HG02610 (cell line): ENCODE measurements around the gene CAMK1D.
"Not testable (repeated sequence)": the region's sequence is repeated elsewhere in the genome, so short reads cannot be mapped to it uniquely, and the experiment has no call there.

Source experiments
- ATAC-seq: cut with Tn5 transposase; IDR thresholded peaks from one replicate; pipeline ENCODE4 v1.9.1; 2021; ENCODE audit warnings: mild to moderate bottlenecking, moderate library complexity; ENCODE audit not compliant: unreplicated experiment

The CAMK1D gene

DNA sequence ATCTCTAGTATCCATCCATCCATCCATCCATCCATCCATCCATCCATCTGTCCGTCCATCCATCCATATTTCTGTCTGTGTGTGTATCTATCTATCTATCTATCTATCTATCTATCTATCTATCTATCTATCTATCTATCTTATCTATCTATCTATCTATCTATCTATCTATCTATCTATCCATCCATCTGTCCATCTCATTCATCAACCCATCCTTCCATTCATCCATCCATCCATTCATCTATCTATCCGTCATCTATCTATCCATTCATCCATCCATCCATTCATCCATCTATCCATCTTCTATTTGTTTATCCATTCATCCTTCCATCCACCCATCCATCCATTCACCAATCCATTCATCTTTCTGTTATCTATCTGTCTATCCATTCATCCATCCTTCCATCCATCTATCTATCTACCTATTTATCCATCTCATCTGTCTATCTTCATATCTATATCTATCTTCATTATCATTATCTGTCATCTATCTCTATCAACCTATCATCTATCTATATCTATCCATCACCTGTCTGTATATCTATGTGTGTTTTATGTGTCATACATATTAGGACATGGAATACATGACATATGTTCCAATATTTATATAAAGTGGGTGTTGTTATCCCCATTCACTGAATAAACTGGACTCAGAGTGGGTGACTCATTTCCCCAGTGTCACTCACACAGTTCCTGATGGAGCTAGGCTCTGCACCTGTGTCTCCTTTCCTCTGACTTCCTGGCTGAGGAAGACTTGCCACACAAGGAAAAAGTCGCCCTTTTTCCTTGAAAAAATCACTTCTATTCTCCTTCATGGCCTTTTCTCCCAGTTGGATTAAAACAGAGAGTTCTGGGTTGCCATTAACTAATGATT, 452.1 kb downstream of the CAMK1D start:
- no peak for ATAC-seq

DNA sequence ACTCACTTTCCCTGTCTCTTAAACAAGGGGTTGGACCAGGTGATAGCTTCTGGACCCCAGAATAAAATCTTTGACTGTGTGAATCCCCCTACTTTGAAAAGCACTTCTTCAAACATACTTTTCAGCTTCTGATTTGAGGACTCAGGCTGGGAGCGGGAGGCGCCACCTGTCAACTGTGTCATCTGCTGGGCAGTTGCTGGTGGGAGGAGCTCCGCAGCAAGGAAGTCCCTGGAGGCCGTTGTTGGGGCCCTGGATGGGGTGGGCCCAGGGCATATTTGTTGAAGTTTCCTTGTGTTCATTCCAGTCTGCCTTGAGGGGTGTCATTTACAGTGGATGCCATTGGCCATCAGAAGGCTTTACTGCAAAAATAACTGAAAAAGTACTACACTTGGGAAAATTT, 454.4 kb downstream of the CAMK1D start:
- no peak for ATAC-seq

DNA sequence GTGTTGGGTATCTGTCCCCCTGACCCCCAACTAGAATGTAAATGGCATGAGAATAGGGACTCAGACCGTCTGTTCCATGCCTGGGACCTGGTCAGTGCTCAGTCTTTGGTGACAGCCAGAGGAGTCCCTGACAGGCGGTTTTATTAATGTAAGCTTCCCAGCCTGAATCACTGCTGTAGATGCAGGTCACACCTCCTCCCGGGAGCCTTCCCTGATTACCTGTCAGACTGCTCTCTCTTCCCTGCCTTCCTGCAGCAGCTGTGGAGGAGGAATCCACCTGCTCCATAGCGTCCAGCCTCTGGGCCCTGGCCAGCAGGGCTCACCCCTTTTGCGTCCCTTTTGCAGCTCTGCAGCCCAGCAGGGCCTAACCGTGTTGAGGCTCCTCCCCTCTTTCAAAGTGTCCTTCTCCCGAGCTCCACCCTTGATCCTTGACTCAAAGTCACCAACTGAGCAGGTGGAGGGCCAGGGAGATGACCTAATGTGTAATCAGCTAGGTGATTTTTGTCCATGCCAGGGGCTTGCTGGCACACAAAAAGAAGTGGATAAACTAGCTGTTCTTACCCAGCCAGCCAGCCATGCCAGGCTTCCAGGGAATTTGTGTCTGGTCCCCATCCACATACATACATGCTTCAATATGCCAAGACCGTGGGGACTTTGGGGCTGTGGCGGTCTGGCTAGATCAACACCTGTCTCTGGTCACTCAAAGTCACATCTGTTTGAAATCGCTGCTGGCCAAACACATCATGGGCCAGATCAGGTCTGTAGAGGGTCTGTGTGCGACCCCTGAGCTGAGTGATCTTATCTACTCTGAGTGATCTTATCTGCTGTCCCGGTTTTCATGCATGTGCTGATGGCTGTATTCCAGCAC, 457.1 kb downstream of the CAMK1D start:
- no peak for ATAC-seq

DNA sequence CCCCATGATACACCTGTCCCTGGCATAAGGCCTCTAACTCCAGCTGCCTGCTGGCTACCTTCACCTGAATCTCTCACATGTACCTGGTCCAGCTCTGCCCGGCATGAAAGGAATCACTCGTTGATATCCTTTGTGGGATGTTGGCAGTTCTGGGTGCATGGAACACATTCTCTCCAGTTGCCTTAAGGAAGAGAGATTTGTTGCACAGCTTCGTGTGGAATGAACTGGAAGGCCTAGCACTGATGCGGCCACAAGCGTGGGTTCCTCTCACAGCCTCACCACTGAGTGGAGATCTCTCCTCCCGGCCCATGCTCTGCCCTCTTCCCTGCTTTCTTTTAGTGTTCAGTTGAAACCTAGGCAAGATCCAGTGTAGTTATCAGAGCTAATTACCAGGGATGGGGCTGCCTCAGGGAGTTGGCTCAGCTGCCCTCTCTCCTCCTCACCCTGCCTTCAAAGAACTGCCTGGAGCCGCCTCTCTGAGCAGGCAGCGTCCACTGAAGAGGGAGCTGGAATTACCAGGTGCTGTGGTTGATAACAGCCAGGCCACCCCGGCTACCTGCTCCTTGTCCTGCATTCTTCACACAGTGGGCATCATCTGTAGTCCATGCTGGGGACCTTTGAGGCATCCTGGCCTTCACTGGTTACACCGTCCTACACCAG, 457.9 kb downstream of the CAMK1D start:
- ATAC-seq: no peak

DNA sequence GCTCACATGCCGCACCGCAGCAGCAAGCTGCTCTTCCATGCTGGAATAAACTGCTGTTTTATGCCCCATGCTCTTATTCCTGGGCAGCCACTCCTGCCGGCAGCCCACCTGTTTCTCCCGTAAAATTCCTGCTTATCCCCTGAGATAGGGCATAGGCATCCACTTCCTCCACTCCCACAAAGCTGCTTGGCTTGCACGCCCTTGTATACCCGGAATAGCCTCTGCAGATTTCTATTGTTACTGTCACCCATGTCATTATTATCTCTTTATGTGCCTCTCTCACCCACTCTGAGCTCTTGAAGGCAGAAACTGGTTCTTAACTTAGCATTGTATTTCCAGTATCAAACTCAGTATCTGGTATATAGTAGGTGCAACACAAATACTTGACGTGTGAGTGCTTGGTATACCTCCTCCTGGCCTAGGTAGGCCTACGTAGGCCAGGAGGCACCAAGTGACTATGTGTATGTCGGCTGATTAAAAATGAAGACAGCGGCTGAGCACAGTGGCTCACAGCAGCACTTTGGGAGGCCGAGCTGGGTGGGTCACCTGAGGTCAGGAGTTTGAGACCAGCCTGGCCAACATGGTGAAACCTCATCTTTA, 458.8 kb downstream of the CAMK1D start:
- ATAC-seq: no peak

DNA sequence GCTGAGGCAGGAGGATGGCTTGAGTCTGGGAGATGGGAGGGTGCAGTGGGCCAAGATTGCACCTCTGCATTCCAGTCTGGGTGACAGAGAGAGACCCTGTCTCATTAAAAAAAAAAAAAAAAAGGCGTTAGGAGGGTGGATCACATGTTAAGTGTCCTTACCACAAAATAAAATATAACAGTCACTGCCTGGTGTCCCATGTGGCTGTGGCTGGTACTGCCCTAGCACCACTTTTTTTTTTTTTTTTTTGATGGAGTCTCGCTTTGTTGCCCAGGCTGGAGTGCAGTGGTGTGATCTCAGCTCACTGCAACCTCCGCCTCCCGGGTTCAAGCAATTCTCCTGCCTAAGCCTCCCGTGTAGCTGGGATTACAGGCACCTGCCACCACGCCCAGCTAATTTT, 460.7 kb downstream of the CAMK1D start:
- ATAC-seq: not testable (repeated sequence)

DNA sequence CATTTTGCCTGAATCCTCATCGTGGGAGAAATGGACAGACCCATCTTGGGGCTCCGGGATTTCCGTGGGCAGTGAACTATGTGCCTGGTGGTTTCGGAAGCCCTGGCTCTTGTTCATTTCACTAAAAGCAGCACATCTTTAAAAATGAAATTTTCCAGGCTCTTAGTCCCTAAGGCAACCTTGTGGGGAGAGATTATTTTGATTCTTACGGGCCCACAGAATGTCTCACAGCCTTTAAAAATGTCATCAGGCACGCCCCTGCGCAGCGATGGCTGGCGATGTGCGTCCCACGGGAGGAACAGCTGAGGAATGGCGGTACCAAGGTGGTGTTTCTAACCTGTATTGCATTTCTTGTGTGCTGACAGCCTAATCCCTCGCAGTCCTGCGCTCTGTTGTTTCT, 462.5 kb downstream of the CAMK1D start:
- ATAC-seq: no peak

DNA sequence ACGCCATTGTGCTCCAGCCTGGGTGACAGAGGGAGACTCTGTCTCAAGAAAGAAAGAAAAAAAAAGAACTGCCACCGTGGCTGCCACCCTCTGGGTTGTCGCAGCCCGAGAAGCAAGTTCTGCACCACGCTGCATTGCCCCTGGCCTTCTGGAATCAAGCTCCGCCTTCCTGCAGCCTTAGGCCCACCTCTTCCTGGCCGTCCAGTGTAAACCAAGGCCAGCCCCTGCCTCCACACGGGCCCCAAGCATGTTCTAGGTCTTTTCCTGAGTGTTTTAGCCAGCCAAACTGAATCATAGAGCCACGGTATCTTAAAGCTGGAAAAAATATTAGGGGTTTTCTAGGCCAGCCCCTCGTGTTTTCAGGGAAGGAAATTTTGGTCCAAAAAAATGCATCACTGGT, 463.2 kb downstream of the CAMK1D start:
- no peak for ATAC-seq

DNA sequence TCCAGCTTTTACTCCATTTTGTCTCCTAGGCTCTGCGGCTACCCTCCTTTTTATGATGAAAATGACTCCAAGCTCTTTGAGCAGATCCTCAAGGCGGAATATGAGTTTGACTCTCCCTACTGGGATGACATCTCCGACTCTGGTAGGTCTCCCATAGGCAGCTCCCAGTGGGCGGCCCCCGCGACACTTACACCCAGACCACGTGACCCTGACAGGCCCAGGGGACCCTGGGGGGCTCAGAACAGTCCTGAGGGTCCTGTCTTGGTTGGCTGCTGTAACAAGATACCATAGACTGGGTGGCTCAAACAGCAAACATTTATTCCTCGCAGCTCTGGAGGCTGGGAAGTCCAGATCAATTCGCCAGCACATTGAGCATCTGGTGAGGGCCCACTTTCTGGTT, 464.8 kb downstream of the CAMK1D start:
- ATAC-seq: no peak

DNA sequence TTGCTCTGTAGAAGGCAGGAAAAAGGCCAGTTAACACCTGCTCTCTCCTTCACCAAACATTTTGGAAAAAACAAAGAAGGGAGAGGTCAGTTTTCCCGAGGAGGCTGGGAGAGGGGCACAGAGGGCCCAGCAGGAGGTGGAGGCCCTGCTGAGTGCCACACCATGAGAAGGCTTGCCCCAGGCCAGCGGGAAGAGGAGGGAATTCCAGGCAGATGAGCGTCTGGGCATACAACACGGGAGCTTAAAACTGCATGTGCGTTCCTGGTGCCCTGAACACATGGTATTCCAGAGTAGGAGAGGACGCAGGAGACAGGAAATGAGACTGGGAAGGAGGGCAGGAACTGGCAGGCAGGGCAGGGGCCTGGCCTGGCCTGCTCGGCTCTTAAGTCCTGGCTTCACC, 469.7 kb downstream of the CAMK1D start:
- no peak for ATAC-seq

DNA sequence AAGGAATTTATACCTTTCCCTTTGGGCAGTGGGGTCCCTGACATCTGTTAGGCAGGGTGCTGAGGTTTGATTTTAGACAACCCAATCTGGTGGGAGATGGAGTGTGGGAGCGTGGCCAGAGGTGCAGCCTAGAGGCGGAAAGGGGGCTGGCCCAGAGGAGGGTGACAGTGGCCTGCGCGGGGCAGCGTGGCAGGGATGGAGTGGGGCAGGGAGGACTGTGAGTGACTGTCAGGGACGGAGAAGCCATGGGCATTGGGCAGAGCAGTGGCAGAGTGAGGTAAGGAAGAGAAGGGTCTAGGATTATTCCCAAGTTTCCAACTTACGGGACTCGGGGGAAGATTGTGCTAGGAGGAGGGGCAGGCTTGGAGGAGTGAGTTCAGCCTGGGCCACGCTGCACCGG, 470.3 kb downstream of the CAMK1D start:
- ATAC-seq: no peak

DNA sequence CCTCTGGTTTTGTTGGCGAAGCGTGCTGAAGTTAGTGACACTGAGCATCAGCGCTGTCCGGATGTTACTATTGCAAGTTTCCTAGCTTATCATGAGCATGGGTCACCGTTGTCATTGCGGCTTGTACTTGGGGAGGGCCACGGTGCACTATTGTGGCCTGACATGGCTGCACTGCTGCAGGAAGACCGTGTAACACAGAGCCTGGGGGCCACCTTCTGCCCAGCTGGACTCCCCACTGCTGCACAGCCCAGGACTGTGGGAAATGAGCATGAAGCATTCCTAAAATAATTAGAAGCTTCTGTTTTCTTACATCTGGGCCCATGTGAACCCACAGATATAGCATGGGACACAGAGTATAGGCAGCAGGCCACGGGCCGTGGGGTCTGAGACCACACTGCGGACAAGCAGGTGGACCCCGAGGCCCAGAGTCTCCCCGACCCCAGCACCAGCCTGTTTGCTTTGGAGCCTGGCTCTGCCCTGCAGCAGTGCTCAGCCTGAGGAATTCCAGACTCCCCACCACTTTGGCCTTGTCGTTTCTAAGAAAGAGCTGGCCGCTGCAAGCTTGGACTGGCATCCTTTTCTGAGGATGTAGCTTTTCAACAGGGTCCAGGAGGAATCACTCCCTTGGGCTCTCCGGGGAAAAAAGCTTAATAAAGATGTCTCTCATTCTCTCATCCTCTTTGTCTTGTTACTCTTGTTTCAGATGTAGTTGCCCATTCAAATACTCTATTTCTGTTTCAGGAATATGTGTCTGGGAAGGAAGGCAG, 473.0 kb downstream of the CAMK1D start:
- no peak for ATAC-seq

DNA sequence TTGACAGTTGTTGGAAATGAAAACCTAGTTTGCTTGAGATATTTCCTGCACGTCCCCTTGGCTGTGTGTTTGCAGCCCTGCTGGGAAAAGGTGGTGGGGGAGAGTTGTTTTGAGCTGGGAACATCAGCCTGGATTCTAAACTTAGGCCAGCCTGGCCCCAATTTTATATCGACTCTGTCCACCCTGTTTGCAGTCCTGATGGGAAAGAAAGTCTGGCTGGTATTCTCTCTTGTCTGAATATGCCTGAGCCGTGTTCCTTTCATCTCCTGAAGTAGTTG, 473.5 kb downstream of the CAMK1D start:
- ATAC-seq: no peak

DNA sequence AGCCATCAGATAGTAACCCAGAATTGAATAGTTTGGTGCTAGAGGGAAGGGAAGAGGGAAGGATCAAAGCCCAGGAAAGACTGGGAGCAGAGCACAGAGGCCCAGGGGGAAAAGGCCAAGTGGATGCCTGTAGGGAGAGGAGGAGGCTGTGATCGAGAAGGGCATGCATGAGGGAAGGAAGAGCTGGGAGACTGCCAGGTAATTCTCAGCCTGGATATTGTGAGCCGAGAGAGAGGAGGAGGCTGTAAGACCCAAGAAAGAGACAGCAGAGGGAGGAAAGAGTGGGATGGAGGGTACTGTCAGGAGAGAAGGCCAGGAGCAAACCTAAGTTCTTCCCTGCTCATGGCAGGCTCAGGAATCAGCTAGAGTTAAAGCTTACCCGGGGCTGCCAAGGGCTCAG, 474.0 kb downstream of the CAMK1D start:
- ATAC-seq: no peak

DNA sequence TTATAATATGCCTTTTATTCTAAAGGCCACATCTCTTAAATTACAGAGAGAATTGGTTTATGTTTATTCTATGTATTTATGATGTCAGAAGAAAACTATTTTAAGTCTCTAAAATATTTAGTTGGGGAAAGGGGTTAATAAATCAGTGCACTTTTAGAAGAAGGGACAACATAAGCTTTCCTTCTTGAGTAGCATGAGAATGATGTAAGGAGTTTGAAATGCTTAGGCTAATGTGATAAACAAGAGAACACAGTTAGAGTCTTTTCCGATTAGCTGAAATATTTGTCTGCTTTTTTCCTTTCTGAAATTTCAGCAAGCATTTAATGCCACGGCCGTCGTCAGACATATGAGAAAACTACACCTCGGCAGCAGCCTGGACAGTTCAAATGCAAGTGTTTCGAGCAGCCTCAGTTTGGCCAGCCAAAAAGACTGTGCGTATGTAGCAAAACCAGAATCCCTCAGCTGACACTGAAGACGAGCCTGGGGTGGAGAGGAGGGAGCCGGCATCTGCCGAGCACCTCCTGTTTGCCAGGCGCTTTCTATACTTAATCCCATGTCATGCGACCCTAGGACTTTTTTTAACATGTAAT, 476.0 kb downstream of the CAMK1D start:
- no peak for ATAC-seq

DNA sequence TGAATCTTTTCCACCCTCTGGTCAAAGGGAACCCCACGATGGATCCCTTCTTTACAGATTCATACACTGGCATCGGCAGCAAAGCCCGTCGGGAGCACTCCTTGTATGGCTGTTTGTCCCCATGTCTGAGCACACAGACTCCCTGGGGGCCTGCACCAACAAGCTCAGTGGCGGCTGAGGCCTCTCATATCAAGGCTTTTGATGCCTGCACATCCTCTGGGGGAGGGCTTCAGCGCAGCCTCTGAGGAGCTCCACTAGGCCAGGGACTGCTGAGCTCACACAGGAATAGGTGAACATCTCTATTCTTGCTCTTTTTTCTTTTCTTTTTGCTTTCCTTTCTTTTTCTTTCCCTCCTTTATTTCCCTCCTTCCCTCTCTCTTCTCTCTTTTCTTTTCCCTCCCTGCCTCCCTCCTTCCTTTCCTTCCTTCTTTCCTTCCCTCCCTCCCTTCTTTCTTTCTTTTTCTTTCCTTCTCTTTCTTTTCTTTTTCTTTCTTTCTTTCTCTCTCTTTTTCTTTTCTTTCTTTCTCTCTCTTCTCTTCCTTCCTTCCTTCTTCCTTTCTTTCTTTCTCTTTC, 477.5 kb downstream of the CAMK1D start:
- no peak for ATAC-seq

DNA sequence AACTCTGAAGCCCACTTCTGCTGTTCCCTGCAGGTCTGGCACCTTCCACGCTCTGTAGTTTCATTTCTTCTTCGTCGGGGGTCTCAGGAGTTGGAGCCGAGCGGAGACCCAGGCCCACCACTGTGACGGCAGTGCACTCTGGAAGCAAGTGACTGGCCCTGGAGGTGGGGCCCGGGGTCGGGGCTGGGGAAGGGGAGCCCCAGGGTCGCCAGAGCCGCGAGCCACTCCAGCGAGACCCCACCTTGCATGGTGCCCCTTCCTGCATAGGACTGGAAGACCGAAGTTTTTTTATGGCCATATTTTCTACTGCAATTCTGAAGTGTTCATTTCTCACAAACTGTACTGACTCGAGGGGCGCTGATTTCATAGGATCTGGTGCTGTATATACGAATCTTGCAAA, 479.4 kb downstream of the CAMK1D start:
- no peak for ATAC-seq

DNA sequence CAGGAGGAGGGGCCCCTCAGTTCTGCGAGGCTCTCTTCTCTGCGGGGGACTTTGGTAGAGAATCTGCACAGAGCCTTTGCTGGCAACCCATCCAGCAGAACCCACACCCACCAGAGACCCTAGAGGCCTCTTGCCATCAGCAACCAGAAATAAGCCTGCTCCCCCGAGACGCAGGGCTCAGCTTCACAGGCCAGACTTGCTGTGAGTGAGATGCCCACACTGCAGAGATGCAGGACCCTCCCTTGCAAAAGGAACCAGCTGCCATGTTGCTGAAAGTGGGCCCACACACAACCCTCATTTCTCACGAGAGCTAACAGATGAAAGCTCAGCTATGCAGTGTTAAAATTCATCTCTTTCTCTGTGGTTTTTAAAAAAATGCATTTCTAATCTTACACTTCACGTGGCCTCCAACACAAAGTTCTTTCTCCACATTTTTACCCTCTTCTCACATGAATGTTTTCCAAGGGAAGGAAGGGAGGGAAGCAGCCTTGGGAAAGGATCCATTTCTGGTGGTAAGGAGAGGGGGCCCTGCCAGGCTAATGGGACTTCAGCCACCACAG, 480.6 kb downstream of the CAMK1D start:
- no peak for ATAC-seq

DNA sequence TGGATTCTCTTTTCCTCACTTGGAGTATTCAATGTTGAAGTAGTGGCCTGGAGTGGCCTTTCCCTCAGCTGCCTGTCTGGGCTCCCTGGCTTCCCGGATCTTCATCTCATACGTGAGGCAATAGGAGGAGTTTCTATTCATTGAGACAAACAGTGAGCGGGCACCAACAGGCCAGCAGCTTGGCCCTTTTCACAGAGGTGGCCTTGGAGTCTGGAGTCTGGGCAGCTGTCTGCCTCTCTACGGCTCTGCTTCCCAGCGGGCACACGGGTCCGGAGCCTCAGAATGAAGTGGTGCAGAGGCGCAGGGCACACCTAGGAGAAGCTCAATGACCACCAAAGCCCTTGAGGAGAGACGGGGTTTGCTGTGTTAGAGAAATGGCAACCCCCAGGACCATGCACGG, 482.7 kb downstream of the CAMK1D start:
- no peak for ATAC-seq

DNA sequence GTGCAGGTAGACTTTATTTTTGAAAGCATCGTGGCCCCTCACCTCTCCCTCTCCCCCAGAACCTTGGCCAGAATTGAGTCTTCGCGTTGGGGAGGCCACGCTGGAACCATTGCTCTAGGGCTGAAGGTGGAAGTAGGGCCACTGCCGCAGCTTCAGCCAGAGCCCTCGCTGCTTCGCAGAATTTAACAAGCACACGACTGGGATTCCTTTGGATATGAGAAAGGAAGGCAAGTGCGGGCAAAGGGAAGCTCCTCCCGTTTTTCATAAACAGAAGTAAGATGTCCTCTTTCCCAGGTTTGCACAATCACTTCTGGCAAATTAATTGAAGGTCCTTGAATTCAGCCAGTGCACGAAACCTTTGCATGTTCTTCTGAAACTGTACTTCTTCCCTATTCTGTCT, 484.1 kb downstream of the CAMK1D start:
- ATAC-seq: no peak
